HepG2 (cell line): ENCODE data around the gene ANKRD13D. TPM values are rescaled to one million over a fixed set of nuclear protein-coding genes. Genes with fewer than 3 reads are reported as not detected.

Experiments used
- ATF7-NPFF ChIP-seq: sonication (generic); formaldehyde crosslinking; IDR thresholded peaks from 2 replicates; pipeline ENCODE4 v1.8.1; 2023; ENCODE audit warnings: mild to moderate bottlenecking, low read depth, missing genetic modification reagents, moderate library complexity
- BRCA1 ChIP-seq: sonication (generic); formaldehyde crosslinking; IDR thresholded peaks from 2 replicates; pipeline ENCODE4 v1.4.0; 2020; ENCODE audit warnings: missing genetic modification reagents
- CENPBD1 ChIP-seq: sonication (generic); formaldehyde crosslinking; IDR thresholded peaks from 2 replicates; pipeline ENCODE4 v1.8.0; 2022; ENCODE audit warnings: missing genetic modification reagents, low read depth, mild to moderate bottlenecking, borderline replicate concordance
- GFI1 ChIP-seq: sonication (generic); formaldehyde crosslinking; IDR thresholded peaks from 2 replicates; pipeline ENCODE4 v1.5.0; 2020; ENCODE audit warnings: missing genetic modification reagents, mild to moderate bottlenecking, borderline replicate concordance
- KAT7 ChIP-seq: IDR thresholded peaks from 2 replicates; pipeline ENCODE4 v1.6.1; 2018; ENCODE audit warnings: borderline replicate concordance, missing compliant biosample characterization
- KLF11 ChIP-seq: IDR thresholded peaks from 2 replicates; pipeline ENCODE4 v1.6.1; 2016; ENCODE audit warnings: missing compliant biosample characterization
- NFE2 ChIP-seq: sonication (generic); formaldehyde crosslinking; IDR thresholded peaks from 2 replicates; pipeline ENCODE4 v1.4.0; 2020; ENCODE audit warnings: missing genetic modification reagents
- PAWR ChIP-seq: sonication (generic); formaldehyde crosslinking; IDR thresholded peaks from 2 replicates; pipeline ENCODE4 v1.4.0; 2020; ENCODE audit warnings: missing genetic modification reagents, mild to moderate bottlenecking, borderline replicate concordance
- POLR2G ChIP-seq: fragments of 200-400 bp; formaldehyde crosslinking; IDR thresholded peaks from 2 replicates; pipeline ENCODE4 v1.6.1; 2018; ENCODE audit warnings: mild to moderate bottlenecking, low read depth, low read length, moderate library complexity
- PREB ChIP-seq: sonication (generic); formaldehyde crosslinking; IDR thresholded peaks from 2 replicates; pipeline ENCODE4 v1.4.0; 2020; ENCODE audit warnings: missing genetic modification reagents
- RAD51 ChIP-seq: fragments of 450-650 bp; IDR thresholded peaks from 2 replicates; pipeline ENCODE4 v1.6.1; 2016; ENCODE audit warnings: borderline replicate concordance
- REST ChIP-seq, 2 experiments: IDR thresholded peaks; 2 replicates each; pipeline ENCODE4 v1.6.1; 2011 to 2012; ENCODE audit warnings: low read length in 2 of 2, borderline replicate concordance in 1 of 2, low read depth in 1 of 2, mild to moderate bottlenecking in 1 of 2, moderate library complexity in 1 of 2
- ZBTB21 ChIP-seq: sonication (generic); formaldehyde crosslinking; IDR thresholded peaks from 2 replicates; pipeline ENCODE4 v1.4.0; 2020; ENCODE audit warnings: missing genetic modification reagents
- ZBTB3 ChIP-seq: sonication (generic); formaldehyde crosslinking; IDR thresholded peaks from 2 replicates; pipeline ENCODE4 v1.4.0; 2020; ENCODE audit warnings: low read depth, mild to moderate bottlenecking, moderate library complexity, missing genetic modification reagents, borderline replicate concordance
- ZBTB49 ChIP-seq: sonication (generic); formaldehyde crosslinking; IDR thresholded peaks from 2 replicates; pipeline ENCODE4 v1.4.0; 2020; ENCODE audit warnings: missing genetic modification reagents, borderline replicate concordance
- ZNF160 ChIP-seq: sonication (generic); formaldehyde crosslinking; IDR thresholded peaks from 2 replicates; pipeline ENCODE4 v1.8.0; 2022; ENCODE audit warnings: mild to moderate bottlenecking, inconsistent platforms, missing genetic modification reagents
- ZNF484 ChIP-seq: sonication (generic); formaldehyde crosslinking; IDR thresholded peaks from 2 replicates; pipeline ENCODE4 v1.5.1; 2020; ENCODE audit warnings: mild to moderate bottlenecking, low read depth, missing genetic modification reagents, borderline replicate concordance
- ZNF556 ChIP-seq: sonication (generic); formaldehyde crosslinking; IDR thresholded peaks from 2 replicates; pipeline ENCODE4 v1.4.0; 2020; ENCODE audit warnings: mild to moderate bottlenecking, missing genetic modification reagents, borderline replicate concordance
- ZNF768 ChIP-seq: sonication (generic); formaldehyde crosslinking; IDR thresholded peaks from 2 replicates; pipeline ENCODE4 v1.4.0; 2020; ENCODE audit warnings: missing genetic modification reagents
- ZNF777 ChIP-seq: sonication (generic); formaldehyde crosslinking; IDR thresholded peaks from 2 replicates; pipeline ENCODE4 v1.4.0; 2020; ENCODE audit warnings: missing genetic modification reagents
- ZNF841 ChIP-seq: sonication (generic); formaldehyde crosslinking; IDR thresholded peaks from 2 replicates; pipeline ENCODE4 v1.8.1; 2023; ENCODE audit warnings: missing genetic modification reagents, borderline replicate concordance
- ZSCAN12 ChIP-seq: sonication (generic); formaldehyde crosslinking; IDR thresholded peaks from 2 replicates; pipeline ENCODE4 v1.9.0; 2021; ENCODE audit warnings: mild to moderate bottlenecking, missing genetic modification reagents
- polyA plus RNA-seq, 8 experiments: library from polyadenylated mRNA; depleted of rRNA in 3 of 8; stranded (reverse) in 7 of 8; unstranded in 1 of 8; fragments of >200 nt; fragmentation: Illumina TruSeq in 4 of 8; extraction: Trizol in 4 of 8; gene quantifications; 2 replicates each; pipeline versions ENCODE4 v1.2.1 to v1.2.3, GENCODE V29; 2011 to 2016; ENCODE audit warnings: low read depth in 4 of 8, missing spikeins in 1 of 8, mixed read lengths in 1 of 8; ENCODE audit not compliant: insufficient read depth in 1 of 8
- total RNA-seq, 5 experiments: library from RNA; depleted of rRNA; stranded (reverse); fragments of >200 nt; fragmentation: Illumina TruSeq; extraction: Trizol; gene quantifications; 2 replicates each; pipeline ENCODE4 v1.2.3, GENCODE V29; 2016; ENCODE audit warnings: low read depth in 1 of 5

The ANKRD13D gene
- total and polyA plus RNA-seq, 2 of the 13 experiments (the other 11 are each of a cell fraction or from before 2014, with no cell fraction given) = 18.6 to 27.3 TPM

GRCh38 chr11:67288452-67289225, 464 bp upstream of the ANKRD13D start (continued):
- TF ChIP-seq ZNF556 (peak; percentile 64; the same call in 1 of the 2 replicates), ZNF484 (CRISPR knock-in tag) (peak; percentile 81; the same call in 1 of the 2 replicates), ATF7-NPFF (peak; percentile 91), POLR2G (peak; percentile 94), KLF11 (CRISPR knock-in tag) (0 out of 2 replicates have a peak, but pooled peaks have one; percentile 80), ZNF768 (CRISPR knock-in tag) (peak; percentile 61; the same call in 1 of the 2 replicates), ZBTB21 (CRISPR knock-in tag) (no peak), ZNF777 (CRISPR knock-in tag) (peak; percentile 46; the same call in 1 of the 2 replicates), RAD51 (no peak), GFI1 (peak; percentile 65), PAWR (CRISPR knock-in tag) (peak; percentile 89; the same call in 1 of the 2 replicates), ZBTB49 (CRISPR knock-in tag) (0 out of 2 replicates have a peak, but pooled peaks have one; percentile 43), REST (IDR thresholded peaks at IDR 0.05; ENCODE audit: borderline replicate concordance in 1 of 2, low read depth in 1 of 2, low read length in 2 of 2) (no peak; a peak in 1 of 4 replicates), ZNF160 (CRISPR knock-in tag) (peak; percentile 68; the same call in 1 of the 2 replicates), KAT7 (CRISPR knock-in tag) (peak; percentile 63; the same call in 1 of the 2 replicates), ZBTB3 (CRISPR knock-in tag) (peak; percentile 50; the same call in 1 of the 2 replicates), ZNF841 (no peak), NFE2 (CRISPR knock-in tag) (no peak), ZSCAN12 (CRISPR knock-in tag) (peak; percentile 60; the same call in 1 of the 2 replicates), BRCA1 (peak; percentile 80), PREB (CRISPR knock-in tag) (peak; percentile 89), CENPBD1 (CRISPR knock-in tag) (no peak)
